ENCODE results near the gene SLC34A2.

SLC34A2 gene

GRCh38 chr4:25725870-25726269 is 70.2 kb downstream of the SLC34A2 start:
- DNase-seq: no peak

- no peak for DNase-seq
Observed at GRCh38 chr4:25727711-25728493, 72.3 kb downstream of the SLC34A2 start.
